HG03066 (cell line): ENCODE results near the gene SLBP.

Experiments used
- ATAC-seq: cut with Tn5 transposase; IDR thresholded peaks from one replicate; pipeline ENCODE4 v1.9.1; 2021; ENCODE audit warnings: low read depth; ENCODE audit not compliant: unreplicated experiment

The SLBP gene

DNA sequence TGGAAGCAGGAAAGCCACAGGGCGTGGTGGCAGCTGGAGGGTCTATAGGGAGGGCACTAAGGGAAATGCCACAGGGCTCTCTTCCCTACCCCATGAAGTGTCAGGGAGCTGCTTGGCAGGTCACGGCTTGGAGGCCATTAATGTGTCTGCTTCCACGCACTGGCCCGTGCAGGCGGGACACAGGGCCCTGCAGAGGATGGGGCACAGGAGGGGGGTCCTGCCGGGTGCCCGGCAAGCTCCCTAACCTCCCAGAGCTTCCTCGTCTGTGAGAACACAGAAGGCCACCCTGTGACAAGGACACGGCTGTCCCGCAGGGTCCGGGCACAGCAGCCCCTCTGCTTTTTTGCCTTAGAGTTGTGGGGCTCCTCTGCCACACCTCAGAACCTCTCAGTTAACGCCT is 53.5 kb downstream of the SLBP start:
- no peak for ATAC-seq

DNA sequence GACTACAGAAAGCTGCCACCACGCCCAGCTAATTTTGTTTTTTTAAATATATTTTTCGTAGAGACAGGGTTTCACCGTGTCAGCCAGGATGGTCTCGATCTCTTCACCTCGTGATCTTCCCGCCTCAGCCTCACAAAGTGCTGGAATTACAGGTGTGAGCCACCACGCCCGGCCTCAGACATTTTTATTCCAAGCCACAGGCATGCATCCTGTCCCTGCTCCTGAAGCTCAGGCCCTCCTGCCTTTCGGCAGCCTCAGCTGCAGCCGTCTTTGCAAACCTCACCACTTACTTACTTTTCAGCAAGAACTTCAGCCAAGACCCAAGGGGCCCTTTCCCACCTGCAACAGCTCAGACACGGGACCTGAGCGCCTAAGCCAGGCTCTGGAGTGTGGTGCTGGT is 54.0 kb downstream of the SLBP start:
- ATAC-seq, result no peak

DNA sequence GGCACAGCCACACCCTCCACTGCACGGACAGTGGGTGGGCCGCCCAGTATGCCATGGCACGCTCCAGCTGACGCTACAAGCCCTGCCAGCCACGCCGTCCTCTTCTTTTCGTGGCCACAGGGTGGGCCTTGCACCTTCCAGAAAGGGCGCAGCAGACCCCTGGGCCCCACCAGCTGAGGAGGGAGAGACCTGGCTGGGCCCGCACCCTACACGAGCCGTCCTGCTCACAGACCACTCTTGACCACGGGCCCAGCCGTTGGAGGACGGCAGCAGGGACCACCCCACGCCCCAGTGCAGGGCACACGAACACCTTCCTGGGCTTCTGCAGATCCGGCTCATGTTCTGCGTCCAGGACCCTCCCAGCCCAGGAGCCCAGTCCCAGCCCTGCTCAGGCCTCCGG is 55.1 kb downstream of the SLBP start:
- ATAC-seq, result no peak

DNA sequence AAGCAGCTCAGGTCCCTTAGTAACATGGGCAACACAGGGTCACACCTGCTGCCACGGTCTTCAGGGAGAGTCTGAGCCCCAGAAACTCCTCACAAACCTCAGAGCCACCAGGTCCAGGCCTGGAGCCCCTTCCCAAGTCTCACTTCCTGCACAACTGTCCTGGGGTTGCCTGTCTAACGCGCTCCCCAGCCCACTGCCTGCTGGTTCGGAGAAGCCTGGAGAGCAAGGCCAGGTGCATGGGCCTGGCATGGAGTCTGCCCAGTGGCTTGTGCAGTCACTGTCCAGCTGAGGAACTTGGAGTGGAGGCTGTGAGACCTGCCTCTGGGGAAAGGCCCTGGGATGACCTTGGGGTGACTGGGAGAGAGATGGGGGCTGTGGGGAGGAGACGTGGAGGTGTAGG is 56.0 kb downstream of the SLBP start:
- no peak for ATAC-seq

DNA sequence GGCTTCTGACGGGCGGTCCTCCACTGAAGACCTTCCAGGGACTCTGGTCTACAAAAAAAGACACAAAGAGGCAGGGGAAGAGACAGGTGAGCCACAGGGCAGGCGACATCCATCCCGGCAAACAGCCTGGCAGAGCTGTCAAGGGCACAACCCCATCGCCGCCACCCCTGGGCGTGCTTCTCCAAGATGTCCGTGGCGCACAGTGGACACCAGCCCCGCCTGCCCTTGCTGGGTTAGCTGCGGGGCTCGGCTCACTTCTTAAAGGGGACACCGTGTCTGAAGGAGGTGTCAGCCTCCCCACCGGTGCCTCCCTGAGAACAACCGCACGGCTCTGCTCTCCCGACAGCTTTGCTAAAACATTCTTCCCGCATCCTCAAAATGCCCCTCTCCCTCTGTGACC is 56.4 kb downstream of the SLBP start:
- no peak for ATAC-seq

DNA sequence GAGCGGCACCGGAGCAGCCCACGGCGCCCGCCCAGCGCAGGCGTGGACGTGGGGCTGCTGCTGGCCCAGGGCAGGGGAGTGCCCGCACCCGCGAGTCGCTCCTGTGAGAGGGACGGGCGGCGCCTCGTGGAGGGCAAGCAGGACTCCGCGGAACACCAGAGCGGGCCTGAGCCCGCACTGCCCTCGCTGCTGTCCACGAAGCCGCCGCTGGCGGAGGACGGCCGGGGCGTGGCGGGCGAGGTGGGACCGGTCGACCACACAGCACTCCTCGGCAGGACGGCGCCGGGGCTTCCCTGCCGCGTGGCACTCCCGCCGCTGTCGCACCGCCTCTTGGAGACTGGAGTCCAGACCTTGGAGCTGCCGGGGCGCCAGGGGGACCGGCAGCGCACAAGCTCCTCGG is 57.0 kb downstream of the SLBP start:
- ATAC-seq, result no peak

DNA sequence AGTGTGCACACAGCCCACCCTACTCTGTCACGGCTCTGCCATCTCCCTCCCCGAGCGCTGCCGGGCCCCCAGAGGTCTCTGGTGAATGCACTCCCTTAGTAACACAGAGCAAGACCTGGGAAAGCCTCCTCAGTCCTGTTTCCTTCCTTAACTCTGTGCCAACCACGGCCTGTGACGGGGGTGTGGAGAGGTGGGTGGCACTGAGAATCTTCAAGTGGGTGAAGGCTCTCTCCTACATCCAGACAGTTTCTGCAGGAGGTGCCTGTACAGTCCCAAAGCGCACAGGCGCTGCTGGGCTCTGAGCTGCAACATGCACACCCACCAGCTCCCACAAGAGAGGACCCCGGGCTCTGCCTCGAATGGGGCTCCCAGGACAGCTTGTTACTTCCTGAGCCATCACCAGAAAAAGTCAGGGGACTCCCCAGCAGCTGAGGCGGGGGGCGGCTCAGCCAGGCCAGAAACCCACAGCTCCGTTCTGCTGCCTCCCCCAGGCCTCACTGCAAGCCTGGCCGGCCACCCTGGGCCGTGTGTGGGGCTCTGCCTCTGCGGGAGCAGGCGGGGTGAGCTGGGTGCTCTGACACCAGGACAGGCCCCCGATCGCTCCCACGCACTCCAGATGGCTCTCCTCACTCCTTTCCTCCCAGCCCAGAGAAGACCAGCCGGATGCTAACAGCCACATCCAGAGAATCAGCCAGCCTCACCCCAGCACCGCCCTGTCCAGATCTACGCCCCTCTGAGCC is 57.7 kb downstream of the SLBP start:
- ATAC-seq, result no peak

DNA sequence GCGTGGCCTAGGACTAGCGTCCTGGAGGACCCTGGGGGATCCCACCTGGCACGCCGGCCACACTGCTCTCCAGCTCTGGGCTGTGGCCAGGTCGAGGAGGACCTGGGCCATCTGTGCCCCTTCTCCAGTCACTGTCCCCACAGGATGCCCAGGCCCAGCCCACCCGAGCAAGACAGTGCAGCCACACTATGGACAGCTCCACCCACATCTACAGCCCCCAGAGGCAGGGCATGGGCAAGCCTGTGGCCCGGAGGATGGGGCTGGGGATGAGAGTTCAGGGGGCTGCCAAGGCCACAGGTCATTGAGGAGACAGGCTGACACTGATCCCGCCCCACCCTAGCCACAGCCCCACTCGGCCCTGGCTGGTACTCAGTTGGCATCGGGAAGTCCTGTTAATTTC is 58.3 kb downstream of the SLBP start:
- ATAC-seq, result no peak

DNA sequence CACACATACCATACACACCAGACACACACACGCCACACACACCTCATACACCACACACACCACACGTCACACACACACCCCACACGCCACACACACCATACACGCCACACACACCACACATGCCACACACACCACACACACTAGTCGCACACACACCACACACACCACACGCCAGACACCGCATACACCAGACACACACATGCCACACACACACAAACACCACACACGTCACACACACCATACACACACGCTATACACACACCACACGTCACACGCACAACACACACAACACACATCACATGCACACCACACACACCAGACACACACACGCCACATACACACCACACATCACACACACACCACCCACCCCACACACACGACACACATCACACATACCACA is 60.0 kb downstream of the SLBP start:
- ATAC-seq, result no peak

DNA sequence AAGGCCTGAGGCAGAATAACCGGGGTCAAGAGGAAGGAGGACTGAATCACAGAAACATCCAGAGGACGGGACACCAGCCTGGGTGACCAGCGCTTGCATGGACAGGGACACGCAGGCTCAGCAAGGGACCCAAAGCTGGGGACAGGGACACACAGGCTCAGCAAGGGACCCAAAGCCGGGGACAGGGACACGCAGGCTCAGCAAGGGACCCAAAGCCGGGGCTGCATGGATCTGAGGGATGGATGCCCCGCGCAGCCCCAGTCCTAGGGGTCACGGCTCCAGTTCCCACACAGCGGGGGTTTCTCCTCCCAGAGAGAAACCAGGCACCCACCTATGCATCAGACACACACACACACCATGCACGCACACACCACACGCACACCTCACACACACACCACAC is 60.5 kb downstream of the SLBP start:
- ATAC-seq, result no peak

DNA sequence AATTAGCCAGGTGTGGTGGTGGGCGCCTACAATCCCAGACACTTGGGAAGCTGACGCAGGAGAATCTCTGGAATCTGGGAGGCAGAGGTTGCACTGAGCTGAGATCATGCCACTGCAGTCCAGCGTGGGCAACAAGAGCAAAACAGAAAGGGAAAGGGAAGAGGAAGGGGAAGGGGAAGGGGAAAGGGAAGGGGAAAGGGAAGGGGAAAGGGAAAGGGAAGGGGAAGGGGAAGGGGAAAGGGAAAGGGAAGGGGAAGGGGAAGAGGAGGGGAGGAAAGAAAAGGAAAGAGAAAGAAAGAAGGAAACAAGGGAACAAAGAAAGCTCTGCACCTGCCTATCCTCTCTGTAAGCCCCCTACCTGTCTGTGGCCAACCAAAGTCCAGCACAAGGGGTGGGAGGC is 63.2 kb downstream of the SLBP start:
- no peak for ATAC-seq

DNA sequence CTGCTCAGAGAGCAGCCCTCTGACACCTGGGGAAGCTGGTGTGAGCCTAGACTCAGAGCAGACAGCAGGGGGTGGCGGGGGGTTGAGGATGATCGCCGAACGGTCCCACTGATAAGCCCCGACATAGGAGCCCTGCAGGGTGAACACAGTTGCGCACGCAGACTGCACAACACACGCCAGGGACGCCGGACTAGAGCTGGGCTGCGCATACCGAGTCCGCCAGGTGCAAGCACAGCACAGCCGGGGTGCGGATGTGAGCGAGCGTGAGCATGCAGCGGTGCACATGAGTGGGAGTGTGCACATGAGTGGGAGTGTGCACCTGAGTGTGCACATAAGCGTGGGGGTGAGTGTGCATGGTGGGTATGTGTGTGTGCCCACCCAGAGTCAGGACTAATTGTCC is 64.7 kb downstream of the SLBP start:
- ATAC-seq, result no peak

DNA sequence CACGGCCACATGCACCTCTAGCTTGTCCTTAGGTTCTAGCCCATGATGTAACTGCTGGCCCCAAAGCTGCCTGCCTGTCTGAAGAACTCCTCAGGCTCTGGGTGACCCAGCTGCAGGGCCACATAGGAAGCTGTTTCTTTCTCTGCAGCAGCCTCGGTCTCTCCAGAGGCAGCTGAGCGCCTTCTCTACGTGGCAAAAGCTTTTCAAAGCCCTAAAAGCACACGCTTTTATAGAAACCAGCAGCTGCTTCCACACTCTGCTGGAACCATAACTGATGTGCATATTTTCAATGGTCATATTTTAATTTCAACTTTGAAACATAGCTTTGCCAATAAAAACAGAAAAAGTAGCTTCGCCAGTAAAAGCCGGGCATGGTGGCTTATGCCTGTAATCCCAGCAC is 65.4 kb downstream of the SLBP start:
- no peak for ATAC-seq

DNA sequence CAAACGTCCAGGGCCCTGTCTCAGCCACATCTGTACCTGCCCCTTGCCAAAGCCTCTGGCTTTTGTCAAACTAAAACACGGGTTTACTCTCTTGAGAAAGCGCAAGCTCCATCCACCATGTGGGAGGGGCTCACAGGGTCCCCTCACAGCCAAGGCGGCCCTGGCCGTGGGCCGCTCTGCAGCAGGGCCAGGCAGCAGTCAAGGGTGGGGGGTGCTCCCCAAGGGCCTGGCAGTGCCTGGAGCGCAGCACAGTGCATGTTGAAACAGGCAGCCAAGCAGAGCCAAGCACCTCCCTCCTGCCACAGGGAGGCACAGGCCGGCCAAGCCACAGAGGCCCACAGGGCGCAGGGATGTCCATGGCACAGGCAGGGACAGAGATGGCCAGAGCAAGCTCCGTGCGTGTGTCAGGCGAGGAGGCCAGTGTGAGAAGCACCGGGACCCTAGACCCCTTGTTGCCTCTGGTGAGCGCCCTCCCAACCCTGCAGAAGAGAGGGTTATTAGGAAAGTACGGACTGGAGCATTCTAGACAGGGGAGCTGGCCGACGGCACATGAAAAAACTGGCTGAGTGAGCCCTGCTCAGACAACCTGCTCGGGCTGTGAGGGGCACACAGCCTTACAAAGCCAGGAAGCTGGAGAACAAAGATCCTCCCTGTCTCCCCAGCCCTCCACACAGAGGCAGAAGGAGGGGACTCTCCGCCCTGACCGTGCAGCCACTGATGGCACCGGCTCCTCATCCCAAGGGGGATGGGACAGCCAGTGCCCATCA is 67.0 kb downstream of the SLBP start:
- no peak for ATAC-seq

DNA sequence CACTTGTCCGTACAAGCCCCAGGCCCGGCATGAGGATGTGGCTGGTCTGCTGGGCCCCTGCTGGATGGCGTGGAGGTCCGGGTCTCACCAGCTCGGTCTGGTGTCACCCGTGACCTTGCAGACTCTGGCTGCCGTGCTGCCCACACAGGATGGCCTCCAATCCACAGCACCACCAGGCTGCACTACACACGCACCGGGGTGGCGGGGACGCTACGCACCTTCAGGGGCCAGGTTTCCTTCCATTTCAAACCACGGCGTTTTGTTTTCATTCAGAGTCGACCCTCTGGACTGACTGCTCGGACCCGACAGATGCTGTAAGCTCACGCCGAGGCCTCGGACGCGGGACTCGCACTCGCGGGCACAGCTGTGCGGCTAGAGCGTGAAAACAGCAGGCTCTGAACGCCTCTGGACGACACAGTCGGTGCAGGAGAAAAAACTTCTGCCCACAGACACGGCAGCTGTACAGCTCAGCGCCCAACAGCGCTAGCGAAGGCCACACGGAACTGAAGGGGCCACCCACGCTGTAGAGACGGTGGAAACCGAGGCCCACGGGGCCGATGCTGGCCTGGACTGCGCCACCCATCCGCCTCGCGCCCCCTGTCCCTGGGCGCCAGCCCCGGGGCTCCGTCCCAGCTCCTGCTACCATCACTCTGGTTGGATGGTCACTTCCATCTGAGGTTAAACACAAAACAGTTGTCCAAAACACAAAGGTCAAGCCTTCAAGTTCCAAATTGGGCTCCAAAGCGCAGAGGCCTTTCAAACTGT is 68.0 kb downstream of the SLBP start:
- no peak for ATAC-seq
